ENCODE results near the gene RAB5IF. TPM values are rescaled to one million over a fixed set of nuclear protein-coding genes. Genes with fewer than 3 reads are reported as not detected.

Gene RAB5IF
- total RNA-seq, 1 experiment from 2014 or later = 150 TPM

DNA sequence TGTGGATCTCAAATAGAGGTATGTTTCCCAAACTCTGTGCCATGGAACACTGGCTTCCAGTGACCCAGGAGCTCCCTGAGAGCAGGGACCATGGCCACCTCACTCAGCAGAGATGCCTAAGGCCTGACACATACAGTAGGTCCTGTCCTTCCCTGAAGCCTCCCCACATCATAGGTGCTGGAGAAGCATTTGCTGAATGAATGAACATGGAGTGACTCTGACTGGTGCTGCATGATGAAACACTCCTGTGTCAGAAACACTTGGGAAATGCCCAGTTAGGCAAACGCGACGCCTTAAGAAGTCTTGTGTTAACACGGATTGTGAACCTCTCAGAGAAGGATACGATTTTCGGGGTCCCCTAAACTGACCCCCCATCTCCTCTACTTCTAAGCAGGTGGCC, 26.1 kb downstream of the RAB5IF start:
- H3K36me3 ChIP-seq (ENCODE audit: insufficient read depth, low read length, poor library complexity, severe bottlenecking) = no peaks in the 10 kb centered on the region
- no peak overlapping the region for H3K4me3 ChIP-seq (ENCODE audit: low read depth, low read length, poor library complexity, severe bottlenecking)
- TF ChIP-seq EZH2 (IDR thresholded peaks at IDR 0.05; ENCODE audit: borderline replicate concordance, low read depth, low read length, poor library complexity, severe bottlenecking) (no peak), CTCF (conservative IDR thresholded peaks at IDR 0.05; ENCODE audit: low read depth, low read length) (no peak)
- DNase-seq (ENCODE audit: low spot score) = no peak
- ChIA-PET CTCF (no interaction called here), POLR2A (ENCODE audit: low non-redundant PET) (no interaction called here)
- BruUV-seq (replicated peaks) = no TSS peak
- H3K27me3 ChIP-seq (replicated peaks; ENCODE audit: insufficient read depth, low read depth, low read length, poor library complexity) = no peaks in the 10 kb centered on the region
- intact Hi-C loops (cut with micrococcal nuclease; ENCODE audit: unreplicated experiment) = no loop called here
- no peaks in the 10 kb centered on the region for H3K4me1 ChIP-seq (ENCODE audit: insufficient read depth, low read length, poor library complexity, severe bottlenecking)
- no peak overlapping the region for H3K27ac ChIP-seq (ENCODE audit: low read depth, low read length, poor library complexity, severe bottlenecking)
- no peaks in the 10 kb centered on the region for H3K9me3 ChIP-seq (ENCODE audit: low read depth, low read length, poor library complexity, severe bottlenecking)

GRCh38 chr20:36632147-36632486, 26.5 kb downstream of the RAB5IF start:
- intact Hi-C loops (cut with micrococcal nuclease; ENCODE audit: unreplicated experiment) = no loop called here
- ChIA-PET POLR2A (ENCODE audit: low non-redundant PET) (no interaction called here), CTCF (no interaction called here)
- DNase-seq (ENCODE audit: low spot score) = no peak
- TF ChIP-seq EZH2 (IDR thresholded peaks at IDR 0.05; ENCODE audit: borderline replicate concordance, low read depth, low read length, poor library complexity, severe bottlenecking) (no peak), CTCF (conservative IDR thresholded peaks at IDR 0.05; ENCODE audit: low read depth, low read length) (no peak)
- no peaks in the 10 kb centered on the region for H3K36me3 ChIP-seq (ENCODE audit: insufficient read depth, low read length, poor library complexity, severe bottlenecking)
- no peaks in the 10 kb centered on the region for H3K9me3 ChIP-seq (ENCODE audit: low read depth, low read length, poor library complexity, severe bottlenecking)
- no peak overlapping the region for H3K4me3 ChIP-seq (ENCODE audit: low read depth, low read length, poor library complexity, severe bottlenecking)
- BruUV-seq (replicated peaks) = no TSS peak
- H3K4me1 ChIP-seq (ENCODE audit: insufficient read depth, low read length, poor library complexity, severe bottlenecking) = no peaks in the 10 kb centered on the region
- H3K27ac ChIP-seq (ENCODE audit: low read depth, low read length, poor library complexity, severe bottlenecking) = no peak overlapping the region
- H3K27me3 ChIP-seq (replicated peaks; ENCODE audit: insufficient read depth, low read depth, low read length, poor library complexity) = no peaks in the 10 kb centered on the region

GRCh38 chr20:36632487-36633284, 27.1 kb downstream of the RAB5IF start:
- no TSS peak for BruUV-seq (replicated peaks)
- no peak overlapping the region for H3K27ac ChIP-seq (ENCODE audit: low read depth, low read length, poor library complexity, severe bottlenecking)
- POLR2A ChIA-PET (ENCODE audit: low non-redundant PET) = no interaction called here
- TF ChIP-seq CTCF (conservative IDR thresholded peaks at IDR 0.05; ENCODE audit: low read depth, low read length) = no peak
- no peak for TF ChIP-seq EZH2 (IDR thresholded peaks at IDR 0.05; ENCODE audit: borderline replicate concordance, low read depth, low read length, poor library complexity, severe bottlenecking)
- DNase-seq (ENCODE audit: low spot score) = no peak
- intact Hi-C loops (cut with micrococcal nuclease; ENCODE audit: unreplicated experiment) = no loop called here
- no peak overlapping the region for H3K4me3 ChIP-seq (ENCODE audit: low read depth, low read length, poor library complexity, severe bottlenecking)
- H3K4me1 ChIP-seq (ENCODE audit: insufficient read depth, low read length, poor library complexity, severe bottlenecking) = no peaks in the 10 kb centered on the region
- no peaks in the 10 kb centered on the region for H3K27me3 ChIP-seq (replicated peaks; ENCODE audit: insufficient read depth, low read depth, low read length, poor library complexity)
- H3K36me3 ChIP-seq (ENCODE audit: insufficient read depth, low read length, poor library complexity, severe bottlenecking) = no peaks in the 10 kb centered on the region
- no peaks in the 10 kb centered on the region for H3K9me3 ChIP-seq (ENCODE audit: low read depth, low read length, poor library complexity, severe bottlenecking)
- CTCF ChIA-PET = no interaction called here

Data from A673 (cell line).